Suprapubic skin (tissue), 4 donors: ENCODE results near the gene FAM151B. TPM values are rescaled to one million over a fixed set of nuclear protein-coding genes. Genes with fewer than 3 reads are reported as not detected.
A peak's percentile ranks its signal among the peaks of the same experiment; 100 is the strongest.
"Not testable (repeated sequence)": the region's sequence is repeated elsewhere in the genome, so short reads cannot be mapped to it uniquely, and the experiment has no call there.

ENCODE experiments used
- DNase-seq, 2 donors: peaks; one replicate each; pipeline ENCODE4 v3.0.0-alpha.2; 2019; ENCODE audit warnings: low spot score in 2 of 2
- H3K27ac ChIP-seq: fragments of 200-600 bp; sonication (generic); one replicate; pipeline ENCODE4 v1.5.1; 2019
- H3K27me3 ChIP-seq: fragments of 200-600 bp; sonication (generic); one replicate; pipeline ENCODE4 v1.5.1; 2019
- H3K36me3 ChIP-seq: fragments of 200-600 bp; sonication (generic); one replicate; pipeline ENCODE4 v1.5.1; 2019
- H3K4me1 ChIP-seq: fragments of 200-600 bp; sonication (generic); one replicate; pipeline ENCODE4 v1.5.1; 2019
- H3K4me3 ChIP-seq: fragments of 200-600 bp; sonication (generic); one replicate; pipeline ENCODE4 v1.5.1; 2019; ENCODE audit warnings: mild to moderate bottlenecking
- H3K9me3 ChIP-seq: fragments of 200-600 bp; sonication (generic); one replicate; pipeline ENCODE4 v1.5.1; 2019
- CTCF ChIP-seq, 2 donors: fragments of 200-600 bp in 1 of 2; fragments of 450-650 bp in 1 of 2; sonication (generic) in 1 of 2; IDR thresholded peaks; one replicate each; pipeline ENCODE4 v1.5.1; 2016 to 2019; ENCODE audit warnings: antibody characterized with exemption in 2 of 2, mild to moderate bottlenecking in 1 of 2, moderate library complexity in 1 of 2
- EP300 ChIP-seq: sonication (generic); formaldehyde crosslinking; IDR thresholded peaks from one replicate; pipeline ENCODE4 v1.6.1; 2017; ENCODE audit warnings: antibody characterized with exemption
- POLR2A ChIP-seq, 2 donors: fragments of 450-650 bp; IDR thresholded peaks; one replicate each; pipeline ENCODE4 v1.6.1; 2017; ENCODE audit warnings: antibody characterized with exemption in 2 of 2, mild to moderate bottlenecking in 2 of 2, moderate library complexity in 2 of 2
- POLR2AphosphoS5 ChIP-seq, 3 donors: sonication (generic); formaldehyde crosslinking; IDR thresholded peaks; one replicate each; pipeline ENCODE4 v1.6.1; 2017; ENCODE audit warnings: antibody characterized with exemption in 3 of 3
- WGBS: methylation state at CpG from one replicate; pipeline ENCODE4 v1.1.5; 2018; 5-methylcytosine and 5-hydroxymethylcytosine counted together
- total RNA-seq, 4 donors: library from RNA; depleted of rRNA; stranded (reverse); fragments of >200 nt; gene quantifications; one replicate each; pipeline ENCODE4 v1.1.0, GENCODE V29; 2016

Gene FAM151B
- total RNA-seq, 4 donors from 2014 or later: 0.56 to 3.3 (median 2.0) TPM

GRCh38 chr5:80487444-80487828, 464 bp upstream of the FAM151B start:
- Histone ChIP-seq H3K27me3 (no peaks in the 10 kb centered on the region), H3K4me3 (peak overlapping the region; percentile 73), H3K36me3 (no peaks in the 10 kb centered on the region), H3K27ac (peak overlapping the region; percentile 81), H3K4me1 (peaks cover 13% of the 10 kb centered on the region), H3K9me3 (peaks cover 4% of the 10 kb centered on the region)
- no peak for DNase-seq
- TF ChIP-seq EP300 (no peak), POLR2A (IDR thresholded peaks at IDR 0.05) (no peak), CTCF (IDR thresholded peaks at IDR 0.05) (no peak), POLR2AphosphoS5 (IDR thresholded peaks at IDR 0.05) (no peak)
- 58% methylated on average over 18 of the region's 18 CpGs for WGBS

GRCh38 chr5:80491296-80491695, 3.4 kb downstream of the FAM151B start:
- Histone ChIP-seq H3K27me3 (no peaks in the 10 kb centered on the region), H3K9me3 (no peaks in the 10 kb centered on the region), H3K4me3 (no peak overlapping the region), H3K36me3 (no peaks in the 10 kb centered on the region), H3K27ac (no peak overlapping the region), H3K4me1 (peaks cover 13% of the 10 kb centered on the region)
- DNase-seq: no peak
- 97% methylated on average over 3 of the region's 3 CpGs for WGBS
- no peak for TF ChIP-seq POLR2AphosphoS5 (IDR thresholded peaks at IDR 0.05)
- no peak for TF ChIP-seq EP300
- TF ChIP-seq POLR2A (IDR thresholded peaks at IDR 0.05): no peak
- no peak for TF ChIP-seq CTCF (IDR thresholded peaks at IDR 0.05)

GRCh38 chr5:80492741-80493140, 4.8 kb downstream of the FAM151B start:
- 85% methylated on average over 3 of the region's 3 CpGs for WGBS
- Histone ChIP-seq H3K27me3 (no peaks in the 10 kb centered on the region), H3K27ac (no peak overlapping the region), H3K36me3 (no peaks in the 10 kb centered on the region), H3K4me1 (peaks cover 4% of the 10 kb centered on the region), H3K4me3 (no peak overlapping the region), H3K9me3 (no peaks in the 10 kb centered on the region)
- TF ChIP-seq CTCF (IDR thresholded peaks at IDR 0.05) (no peak), EP300 (no peak), POLR2AphosphoS5 (IDR thresholded peaks at IDR 0.05) (no peak)
- DNase-seq: no peak

- H3K27ac ChIP-seq, H3K4me1 ChIP-seq, DNase-seq, H3K27me3 ChIP-seq, H3K36me3 ChIP-seq, H3K4me3 ChIP-seq, H3K9me3 ChIP-seq: not testable (repeated sequence)
- WGBS: 35% methylated on average over 7 of the region's 7 CpGs
Measured at GRCh38 chr5:80493443-80493842, 5.5 kb downstream of the FAM151B start.

- WGBS: 91% methylated on average over 2 of the region's 2 CpGs
- TF ChIP-seq POLR2AphosphoS5 (IDR thresholded peaks at IDR 0.05) (no peak), POLR2A (IDR thresholded peaks at IDR 0.05) (no peak), EP300 (no peak), CTCF (IDR thresholded peaks at IDR 0.05) (no peak)
- H3K27me3 ChIP-seq: no peaks in the 10 kb centered on the region
- H3K4me3 ChIP-seq: no peak overlapping the region
- DNase-seq: no peak
- no peak overlapping the region for H3K27ac ChIP-seq
- H3K9me3 ChIP-seq: no peaks in the 10 kb centered on the region
- no peaks in the 10 kb centered on the region for H3K4me1 ChIP-seq
- H3K36me3 ChIP-seq: no peaks in the 10 kb centered on the region
Measured at GRCh38 chr5:80495891-80496290, 8.0 kb downstream of the FAM151B start.

GRCh38 chr5:80502800-80503199, 14.9 kb downstream of the FAM151B start:
- Histone ChIP-seq H3K4me3 (no peak overlapping the region), H3K4me1 (no peaks in the 10 kb centered on the region), H3K9me3 (no peaks in the 10 kb centered on the region), H3K27me3 (no peaks in the 10 kb centered on the region), H3K27ac (no peak overlapping the region), H3K36me3 (no peaks in the 10 kb centered on the region)
- TF ChIP-seq EP300: no peak
- no peak for TF ChIP-seq POLR2A (IDR thresholded peaks at IDR 0.05)
- TF ChIP-seq POLR2AphosphoS5 (IDR thresholded peaks at IDR 0.05): no peak
- TF ChIP-seq CTCF (IDR thresholded peaks at IDR 0.05): no peak
- no peak for DNase-seq
- WGBS: 83% methylated on average over 2 of the region's 2 CpGs
